ENCODE results near the gene KIRREL3. TPM values are rescaled to one million over a fixed set of nuclear protein-coding genes. Genes with fewer than 3 reads are reported as not detected.

Gene KIRREL3
- total and polyA plus RNA-seq, 2 donors (not counting 3 experiments of a cell fraction or from before 2014, with no cell fraction given): not detected

- peaks cover 0 to 2% of the 10 kb centered on the region in 2 experiments for H3K27me3 ChIP-seq (ENCODE audit: control insufficient read depth in 2 of 2, insufficient read depth in 2 of 2, low read length in 2 of 2)
- no peaks in the 10 kb centered on the region for H3K9me3 ChIP-seq (replicated peaks; ENCODE audit: control insufficient read depth, insufficient read depth, low read length)
- no peaks in the 10 kb centered on the region for H4K20me1 ChIP-seq (replicated peaks; ENCODE audit: control insufficient read depth, extremely low read depth, insufficient read depth, low read length)
- no peaks in the 10 kb centered on the region for H3K9me1 ChIP-seq (replicated peaks; ENCODE audit: control insufficient read depth, extremely low read depth, insufficient read depth, low read length)
- dilution Hi-C loops (cut with MboI; ENCODE audit: extremely low pct_ligation_motif_present, low sequenced_read_pairs) (no loop called here), intact Hi-C loops (cut with micrococcal nuclease) (no loop called here)
- FAIRE-seq (no peak), DNase-seq (ENCODE audit: low read depth, low spot score) (no peak)
- H3K4me1 ChIP-seq (ENCODE audit: control insufficient read depth, extremely low read depth, insufficient read depth, low read length): no peaks in the 10 kb centered on the region
- no peaks in the 10 kb centered on the region for H3K79me2 ChIP-seq (ENCODE audit: control insufficient read depth, insufficient read depth, low read length)
- TF ChIP-seq POLR2A (IDR thresholded peaks at IDR 0.05; ENCODE audit: low read depth, low read length) (no peak), CTCF (IDR thresholded peaks at IDR 0.05; ENCODE audit: extremely low read depth in 1 of 2, insufficient read depth in 1 of 2, low read depth in 1 of 2, low read length in 2 of 2) (no peak), FOS (IDR thresholded peaks at IDR 0.05; ENCODE audit: borderline replicate concordance, insufficient read depth, low read length) (no peak), POLR2AphosphoS5 (IDR thresholded peaks at IDR 0.05; ENCODE audit: insufficient read depth, low read depth, low read length) (no peak), MYC (IDR thresholded peaks at IDR 0.05; ENCODE audit: low read depth, low read length) (no peak), GATA2 (IDR thresholded peaks at IDR 0.05; ENCODE audit: insufficient read depth, insufficient read length, low read depth, low read length) (no peak), JUN (IDR thresholded peaks at IDR 0.05; ENCODE audit: borderline replicate concordance, insufficient read depth, insufficient read length, low read depth) (no peak), EZH2 (IDR thresholded peaks at IDR 0.05; ENCODE audit: borderline replicate concordance, low read depth, low read length, severe bottlenecking) (no peak)
- TF ChIP-seq, protein P1, sequence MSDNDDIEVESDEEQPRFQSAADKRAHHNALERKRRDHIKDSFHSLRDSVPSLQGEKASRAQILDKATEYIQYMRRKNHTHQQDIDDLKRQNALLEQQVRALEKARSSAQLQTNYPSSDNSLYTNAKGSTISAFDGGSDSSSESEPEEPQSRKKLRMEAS (IDR thresholded peaks at IDR 0.05; ENCODE audit: insufficient read depth, insufficient read length): no peak
- H3K9ac ChIP-seq (replicated peaks; ENCODE audit: extremely low read depth, insufficient read depth, low read length): no peak overlapping the region
- no peak overlapping the region for H3K4me2 ChIP-seq (ENCODE audit: insufficient read depth, low read length)
- POLR2A ChIA-PET: no interaction called here
- CTCF ChIA-PET: interaction anchor here (0.5 to 7.7 kb wide), 10 partner anchors 10 to 511 kb away, joined by 3 to 437 read pairs (median 15); partner anchors contain the start of gene DCPS
- BruUV-seq (replicated peaks): no TSS peak
- no peak overlapping the region for H3K4me3 ChIP-seq (replicated peaks in 1 of 3; ENCODE audit: insufficient read depth in 1 of 3, low read depth in 1 of 3, low read length in 3 of 3)
- no peak overlapping the region for H2AFZ ChIP-seq (ENCODE audit: low read depth, low read length)
- H3K27ac ChIP-seq (ENCODE audit: insufficient read depth, low read depth, low read length): no peak overlapping the region
- H3K36me3 ChIP-seq (ENCODE audit: control insufficient read depth in 2 of 2, extremely low read depth in 1 of 2, insufficient read depth in 2 of 2, low read length in 2 of 2): no peaks in the 10 kb centered on the region
These were observed 521.2 kb downstream of the KIRREL3 start for GRCh38 chr11:126479178-126479930.

All from endothelial cell of umbilical vein (primary cell).